ENCODE measurements around the gene ARSG. TPM values are rescaled to one million over a fixed set of nuclear protein-coding genes. Genes with fewer than 3 reads are reported as not detected.
A peak's percentile ranks its signal among the peaks of the same experiment; 100 is the strongest.

ARSG gene
- total and polyA plus RNA-seq, 9 of the 15 experiments (the other 6 are each of a cell fraction or from before 2014, with no cell fraction given): 1.0 to 5.6 (median 1.8) TPM

DNA sequence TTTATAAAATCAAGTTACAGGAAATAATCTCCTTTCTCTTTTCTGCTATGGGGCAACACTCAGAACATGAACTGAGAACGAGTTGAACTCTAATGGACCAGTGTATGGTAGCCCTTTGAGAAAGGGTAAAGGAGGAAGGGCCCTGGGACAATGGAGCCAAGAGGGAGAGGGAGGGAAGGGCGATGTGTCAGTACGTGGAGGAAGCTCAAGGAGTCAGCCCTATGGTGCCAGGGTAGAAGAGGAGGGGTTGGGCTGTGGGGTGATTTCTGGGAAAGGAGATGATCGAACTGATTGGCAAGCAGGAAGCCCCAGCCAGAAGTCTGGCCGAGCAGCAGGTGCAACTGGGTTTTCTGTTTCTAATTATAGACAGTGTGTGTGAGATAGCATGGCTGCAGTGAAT, 170.3 kb downstream of the ARSG start (continued):
- TF ChIP-seq, protein P1, sequence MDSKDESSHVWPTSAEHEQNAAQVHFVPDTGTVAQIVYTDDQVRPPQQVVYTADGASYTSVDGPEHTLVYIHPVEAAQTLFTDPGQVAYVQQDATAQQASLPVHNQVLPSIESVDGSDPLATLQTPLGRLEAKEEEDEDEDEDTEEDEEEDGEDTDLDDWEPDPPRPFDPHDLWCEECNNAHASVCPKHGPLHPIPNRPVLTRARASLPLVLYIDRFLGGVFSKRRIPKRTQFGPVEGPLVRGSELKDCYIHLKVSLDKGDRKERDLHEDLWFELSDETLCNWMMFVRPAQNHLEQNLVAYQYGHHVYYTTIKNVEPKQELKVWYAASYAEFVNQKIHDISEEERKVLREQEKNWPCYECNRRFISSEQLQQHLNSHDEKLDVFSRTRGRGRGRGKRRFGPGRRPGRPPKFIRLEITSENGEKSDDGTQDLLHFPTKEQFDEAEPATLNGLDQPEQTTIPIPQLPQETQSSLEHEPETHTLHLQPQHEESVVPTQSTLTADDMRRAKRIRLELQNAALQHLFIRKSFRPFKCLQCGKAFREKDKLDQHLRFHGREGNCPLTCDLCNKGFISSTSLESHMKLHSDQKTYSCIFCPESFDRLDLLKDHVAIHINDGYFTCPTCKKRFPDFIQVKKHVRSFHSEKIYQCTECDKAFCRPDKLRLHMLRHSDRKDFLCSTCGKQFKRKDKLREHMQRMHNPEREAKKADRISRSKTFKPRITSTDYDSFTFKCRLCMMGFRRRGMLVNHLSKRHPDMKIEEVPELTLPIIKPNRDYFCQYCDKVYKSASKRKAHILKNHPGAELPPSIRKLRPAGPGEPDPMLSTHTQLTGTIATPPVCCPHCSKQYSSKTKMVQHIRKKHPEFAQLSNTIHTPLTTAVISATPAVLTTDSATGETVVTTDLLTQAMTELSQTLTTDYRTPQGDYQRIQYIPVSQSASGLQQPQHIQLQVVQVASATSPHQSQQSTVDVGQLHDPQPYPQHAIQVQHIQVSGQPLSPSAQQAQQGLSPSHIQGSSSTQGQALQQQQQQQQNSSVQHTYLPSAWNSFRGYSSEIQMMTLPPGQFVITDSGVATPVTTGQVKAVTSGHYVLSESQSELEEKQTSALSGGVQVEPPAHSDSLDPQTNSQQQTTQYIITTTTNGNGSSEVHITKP (IDR thresholded peaks at IDR 0.05; ENCODE audit: partially characterized antibody): no peak
- TF ChIP-seq ZNF57 (CRISPR knock-in tag; IDR thresholded peaks at IDR 0.05) (no peak), IFI16 (CRISPR knock-in tag; IDR thresholded peaks at IDR 0.05) (no peak), EP400 (IDR thresholded peaks at IDR 0.05) (0 out of 2 replicates have a peak, but pooled peaks have one; percentile 19), ZNF24 (IDR thresholded peaks at IDR 0.05) (no peak), CREM (IDR thresholded peaks at IDR 0.05; ENCODE audit: low read depth) (no peak), SMC3 (conservative IDR thresholded peaks at IDR 0.05; ENCODE audit: insufficient read depth, low read depth, low read length) (no peak), NONO (IDR thresholded peaks at IDR 0.05; ENCODE audit: low read depth in 2 of 2, low read length in 1 of 2) (no peak), HDAC6 (IDR thresholded peaks at IDR 0.05; ENCODE audit: low read depth, low read length) (no peak), MTA1 (IDR thresholded peaks at IDR 0.05; ENCODE audit: borderline replicate concordance) (no peak), BDP1 (IDR thresholded peaks at IDR 0.05; ENCODE audit: insufficient read depth, insufficient read length) (no peak), EHMT2 (IDR thresholded peaks at IDR 0.05) (peak; percentile 28; the same call in 1 of the 2 replicates), LARP7 (IDR thresholded peaks at IDR 0.05) (no peak), RBM14 (IDR thresholded peaks at IDR 0.05; ENCODE audit: borderline replicate concordance, insufficient read depth, low read depth, low read length) (no peak), SMAD3 (CRISPR knock-in tag; conservative IDR thresholded peaks at IDR 0.05) (peak; percentile 65; the same call in 1 of the 2 replicates)
- TF ChIP-seq, protein P2, sequence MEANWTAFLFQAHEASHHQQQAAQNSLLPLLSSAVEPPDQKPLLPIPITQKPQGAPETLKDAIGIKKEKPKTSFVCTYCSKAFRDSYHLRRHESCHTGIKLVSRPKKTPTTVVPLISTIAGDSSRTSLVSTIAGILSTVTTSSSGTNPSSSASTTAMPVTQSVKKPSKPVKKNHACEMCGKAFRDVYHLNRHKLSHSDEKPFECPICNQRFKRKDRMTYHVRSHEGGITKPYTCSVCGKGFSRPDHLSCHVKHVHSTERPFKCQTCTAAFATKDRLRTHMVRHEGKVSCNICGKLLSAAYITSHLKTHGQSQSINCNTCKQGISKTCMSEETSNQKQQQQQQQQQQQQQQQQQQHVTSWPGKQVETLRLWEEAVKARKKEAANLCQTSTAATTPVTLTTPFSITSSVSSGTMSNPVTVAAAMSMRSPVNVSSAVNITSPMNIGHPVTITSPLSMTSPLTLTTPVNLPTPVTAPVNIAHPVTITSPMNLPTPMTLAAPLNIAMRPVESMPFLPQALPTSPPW (CRISPR knock-in tag; IDR thresholded peaks at IDR 0.05): peak; percentile 56
- TF ChIP-seq, protein P3, sequence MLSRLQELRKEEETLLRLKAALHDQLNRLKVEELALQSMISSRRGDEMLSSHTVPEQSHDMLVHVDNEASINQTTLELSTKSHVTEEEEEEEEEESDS (CRISPR knock-in tag; IDR thresholded peaks at IDR 0.05): no peak
- TF ChIP-seq, protein P4, sequence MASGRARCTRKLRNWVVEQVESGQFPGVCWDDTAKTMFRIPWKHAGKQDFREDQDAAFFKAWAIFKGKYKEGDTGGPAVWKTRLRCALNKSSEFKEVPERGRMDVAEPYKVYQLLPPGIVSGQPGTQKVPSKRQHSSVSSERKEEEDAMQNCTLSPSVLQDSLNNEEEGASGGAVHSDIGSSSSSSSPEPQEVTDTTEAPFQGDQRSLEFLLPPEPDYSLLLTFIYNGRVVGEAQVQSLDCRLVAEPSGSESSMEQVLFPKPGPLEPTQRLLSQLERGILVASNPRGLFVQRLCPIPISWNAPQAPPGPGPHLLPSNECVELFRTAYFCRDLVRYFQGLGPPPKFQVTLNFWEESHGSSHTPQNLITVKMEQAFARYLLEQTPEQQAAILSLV (tag; IDR thresholded peaks at IDR 0.05): no peak
- TF ChIP-seq, protein P5, sequence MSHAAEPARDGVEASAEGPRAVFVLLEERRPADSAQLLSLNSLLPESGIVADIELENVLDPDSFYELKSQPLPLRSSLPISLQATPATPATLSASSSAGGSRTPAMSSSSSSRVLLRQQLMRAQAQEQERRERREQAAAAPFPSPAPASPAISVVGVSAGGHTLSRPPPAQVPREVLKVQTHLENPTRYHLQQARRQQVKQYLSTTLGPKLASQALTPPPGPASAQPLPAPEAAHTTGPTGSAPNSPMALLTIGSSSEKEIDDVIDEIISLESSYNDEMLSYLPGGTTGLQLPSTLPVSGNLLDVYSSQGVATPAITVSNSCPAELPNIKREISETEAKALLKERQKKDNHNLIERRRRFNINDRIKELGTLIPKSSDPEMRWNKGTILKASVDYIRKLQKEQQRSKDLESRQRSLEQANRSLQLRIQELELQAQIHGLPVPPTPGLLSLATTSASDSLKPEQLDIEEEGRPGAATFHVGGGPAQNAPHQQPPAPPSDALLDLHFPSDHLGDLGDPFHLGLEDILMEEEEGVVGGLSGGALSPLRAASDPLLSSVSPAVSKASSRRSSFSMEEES (CRISPR knock-in tag; IDR thresholded peaks at IDR 0.05): no peak
- TF ChIP-seq, protein P6, sequence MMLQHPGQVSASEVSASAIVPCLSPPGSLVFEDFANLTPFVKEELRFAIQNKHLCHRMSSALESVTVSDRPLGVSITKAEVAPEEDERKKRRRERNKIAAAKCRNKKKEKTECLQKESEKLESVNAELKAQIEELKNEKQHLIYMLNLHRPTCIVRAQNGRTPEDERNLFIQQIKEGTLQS (IDR thresholded peaks at IDR 0.05): 0 out of 2 replicates have a peak, but pooled peaks have one; percentile 1
- TF ChIP-seq, protein P6 (CRISPR knock-in tag; conservative IDR thresholded peaks at IDR 0.05): no peak
